Neuronal stem cell (in vitro differentiated cells): Measurements from ENCODE around the gene CCL20.

ENCODE experiments used
- DNase-seq: peaks from one replicate; pipeline ENCODE4 v3.0.0-alpha.2; 2013; ENCODE audit warnings: low spot score
- H2AFZ ChIP-seq: one replicate; pipeline ENCODE4 v1.6.1; 2013; ENCODE audit warnings: mild to moderate bottlenecking, low read length, inconsistent platforms
- H2AK5ac ChIP-seq: 2 replicates; pipeline ENCODE4 v1.6.1; 2013; ENCODE audit warnings: low read depth, mild to moderate bottlenecking, inconsistent platforms, low read length, moderate library complexity, mixed read lengths
- H2BK120ac ChIP-seq: 2 replicates; pipeline ENCODE4 v1.6.1; 2013; ENCODE audit warnings: low read depth, mild to moderate bottlenecking, inconsistent platforms, low read length, moderate library complexity, mixed read lengths
- H2BK12ac ChIP-seq: one replicate; pipeline ENCODE4 v1.6.1; 2013; ENCODE audit warnings: low read length, inconsistent platforms
- H2BK15ac ChIP-seq: 2 replicates; pipeline ENCODE4 v1.6.1; 2013; ENCODE audit warnings: mild to moderate bottlenecking, low read length, inconsistent platforms, mixed read lengths
- H2BK5ac ChIP-seq: one replicate; pipeline ENCODE4 v1.6.1; 2013; ENCODE audit warnings: inconsistent platforms, mild to moderate bottlenecking, low read length, moderate library complexity
- H3K14ac ChIP-seq: one replicate; pipeline ENCODE4 v1.6.1; 2013; ENCODE audit warnings: low read length, inconsistent platforms
- H3K18ac ChIP-seq: 2 replicates; pipeline ENCODE4 v1.6.1; 2013; ENCODE audit warnings: low read length, inconsistent platforms
- H3K23ac ChIP-seq: 2 replicates; pipeline ENCODE4 v1.6.1; 2013; ENCODE audit warnings: low read depth, mild to moderate bottlenecking, mixed read lengths, low read length, inconsistent platforms; ENCODE audit not compliant: poor library complexity
- H3K27ac ChIP-seq: replicated peaks from 3 replicates; pipeline ENCODE4 v1.5.1; 2013; ENCODE audit warnings: low read length, inconsistent platforms
- H3K27me3 ChIP-seq, 3 experiments: 2 replicates each; pipeline ENCODE4 v1.6.1; 2013; ENCODE audit warnings: low read length in 3 of 3, mild to moderate bottlenecking in 2 of 3, inconsistent platforms in 1 of 3, low read depth in 1 of 3, mixed read lengths in 1 of 3, moderate library complexity in 1 of 3; ENCODE audit not compliant: control insufficient read depth in 3 of 3, insufficient read depth in 3 of 3
- H3K36me3 ChIP-seq, 2 donors: replicated peaks in 1 of 2; 2 replicates each; pipeline ENCODE4 v1.6.1; 2013; ENCODE audit warnings: low read length in 2 of 2; ENCODE audit not compliant: control insufficient read depth in 2 of 2, insufficient read depth in 2 of 2
- H3K4ac ChIP-seq: 2 replicates; pipeline ENCODE4 v1.6.1; 2013; ENCODE audit warnings: inconsistent platforms, mild to moderate bottlenecking, low read length, moderate library complexity
- H3K4me1 ChIP-seq, 2 donors: 1 replicate in 1 of 2; 2 replicates in 1 of 2; pipeline ENCODE4 v1.6.1; 2013; ENCODE audit warnings: low read length in 2 of 2, low read depth in 1 of 2; ENCODE audit not compliant: control insufficient read depth in 2 of 2, insufficient read depth in 1 of 2
- H3K4me2 ChIP-seq: one replicate; pipeline ENCODE4 v1.6.1; 2013; ENCODE audit warnings: mild to moderate bottlenecking, low read length, inconsistent platforms; ENCODE audit not compliant: insufficient read depth, poor library complexity, severe bottlenecking
- H3K4me3 ChIP-seq, 2 donors: 2 replicates each; pipeline ENCODE4 v1.5.1; 2013; ENCODE audit warnings: low read length in 2 of 2, mild to moderate bottlenecking in 2 of 2, inconsistent platforms in 1 of 2, moderate library complexity in 1 of 2
- H3K79me1 ChIP-seq: one replicate; pipeline ENCODE4 v1.6.1; 2013; ENCODE audit warnings: low read depth, mild to moderate bottlenecking, inconsistent platforms, low read length, moderate library complexity
- H3K9ac ChIP-seq: one replicate; pipeline ENCODE4 v1.6.1; 2013; ENCODE audit warnings: mild to moderate bottlenecking, low read depth, low read length, inconsistent platforms; ENCODE audit not compliant: poor library complexity
- H3K9me3 ChIP-seq, 2 donors: replicated peaks in 1 of 2; 2 replicates each; pipeline versions ENCODE3 to v1.6.1; 2013; ENCODE audit warnings: low read length in 2 of 2, mild to moderate bottlenecking in 2 of 2, inconsistent platforms in 1 of 2, low read depth in 1 of 2, mixed read lengths in 1 of 2, moderate library complexity in 1 of 2; ENCODE audit not compliant: control insufficient read depth in 2 of 2, insufficient read depth in 1 of 2
- H4K8ac ChIP-seq: one replicate; pipeline ENCODE4 v1.6.1; 2013; ENCODE audit warnings: low read depth, mild to moderate bottlenecking, inconsistent platforms, low read length, moderate library complexity
- H4K91ac ChIP-seq: one replicate; pipeline ENCODE4 v1.6.1; 2013; ENCODE audit warnings: low read length, low read depth, mild to moderate bottlenecking, inconsistent platforms; ENCODE audit not compliant: poor library complexity
- WGBS, 2 donors: extraction: QIAGEN DNeasy Blood & Tissue Kit; methylation state at CpG; one replicate each; pipeline ENCODE4 v1.1.7; 2013; ENCODE audit warnings: missing lambda C conversion rate in 2 of 2, mixed read lengths in 1 of 2; ENCODE audit not compliant: insufficient read length in 2 of 2, insufficient replicate concordance in 1 of 2; ENCODE audit errors: extremely low coverage in 2 of 2; 5-methylcytosine and 5-hydroxymethylcytosine counted together

CCL20 gene

DNA sequence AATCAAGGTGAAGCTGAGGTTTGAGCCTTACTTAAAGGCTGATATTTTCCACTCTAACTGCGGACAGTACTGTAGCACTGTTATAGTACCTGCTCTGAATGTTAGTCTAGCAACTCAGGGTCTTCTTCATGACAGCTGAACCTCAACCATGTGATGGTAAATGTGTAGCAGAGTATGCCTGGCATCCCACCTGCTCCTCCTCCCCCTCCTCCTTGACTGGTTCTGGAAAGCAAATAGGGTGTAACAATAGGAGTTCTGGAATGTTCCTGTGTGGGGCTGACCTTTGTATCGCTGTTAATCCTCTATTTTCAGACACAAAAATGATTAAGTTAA lies 447 bp upstream of the CCL20 start:
- no peaks in the 10 kb centered on the region for H3K79me1 ChIP-seq
- no peak overlapping the region for H3K18ac ChIP-seq
- no peaks in the 10 kb centered on the region for H3K36me3 ChIP-seq
- no peak overlapping the region for H2AK5ac ChIP-seq
- H2BK15ac ChIP-seq = no peak overlapping the region
- H3K14ac ChIP-seq = no peak overlapping the region
- no peak overlapping the region for H3K4me3 ChIP-seq
- no peak overlapping the region for H3K4me2 ChIP-seq
- no peak for DNase-seq
- no peak overlapping the region for H4K8ac ChIP-seq
- peaks cover 0 to 6% of the 10 kb centered on the region in 2 donors for H3K4me1 ChIP-seq
- no peak overlapping the region for H2BK5ac ChIP-seq
- H4K91ac ChIP-seq = no peak overlapping the region
- no peak overlapping the region for H3K4ac ChIP-seq
- H3K27me3 ChIP-seq = no peaks in the 10 kb centered on the region
- H3K9ac ChIP-seq = no peak overlapping the region
- H3K9me3 ChIP-seq = no peaks in the 10 kb centered on the region
- no CpG with 5 or more reads among the region's 2 CpGs for WGBS, 2 donors
- no peak overlapping the region for H2AFZ ChIP-seq
- H3K27ac ChIP-seq = no peak overlapping the region
- H2BK12ac ChIP-seq = no peak overlapping the region
- H3K23ac ChIP-seq = no peak overlapping the region
- no peak overlapping the region for H2BK120ac ChIP-seq

GRCh38 chr2:227815066-227815465 lies 1.4 kb downstream of the CCL20 start:
- Histone ChIP-seq H2BK15ac (no peak overlapping the region), H2BK5ac (no peak overlapping the region), H3K27me3 (no peaks in the 10 kb centered on the region), H2BK120ac (no peak overlapping the region), H3K18ac (no peak overlapping the region), H4K91ac (no peak overlapping the region), H3K36me3 (no peaks in the 10 kb centered on the region), H3K4ac (no peak overlapping the region), H3K4me3 (no peak overlapping the region), H3K23ac (no peak overlapping the region), H3K79me1 (no peaks in the 10 kb centered on the region), H2AFZ (no peak overlapping the region), H2AK5ac (no peak overlapping the region), H3K4me2 (no peak overlapping the region), H2BK12ac (no peak overlapping the region), H4K8ac (no peak overlapping the region), H3K9ac (no peak overlapping the region), H3K27ac (no peak overlapping the region), H3K14ac (no peak overlapping the region), H3K4me1 (peaks cover 0 to 6% of the 10 kb centered on the region in 2 donors), H3K9me3 (no peaks in the 10 kb centered on the region)
- no peak for DNase-seq
- WGBS, 2 donors = no CpG with 5 or more reads among the region's 3 CpGs

GRCh38 chr2:227816507-227817294 lies 3.1 kb downstream of the CCL20 start:
- Histone ChIP-seq H3K9ac (no peak overlapping the region), H2AK5ac (no peak overlapping the region), H3K27ac (no peak overlapping the region), H3K4me2 (no peak overlapping the region), H3K27me3 (no peaks in the 10 kb centered on the region), H2BK120ac (no peak overlapping the region), H3K4ac (no peak overlapping the region), H2BK12ac (no peak overlapping the region), H3K23ac (no peak overlapping the region), H3K14ac (no peak overlapping the region), H4K8ac (no peak overlapping the region), H3K36me3 (no peaks in the 10 kb centered on the region), H3K9me3 (no peaks in the 10 kb centered on the region), H3K18ac (no peak overlapping the region), H2BK15ac (no peak overlapping the region), H2BK5ac (no peak overlapping the region), H3K79me1 (no peaks in the 10 kb centered on the region), H3K4me1 (peaks cover 0 to 6% of the 10 kb centered on the region in 2 donors), H2AFZ (no peak overlapping the region), H3K4me3 (no peak overlapping the region), H4K91ac (no peak overlapping the region)
- no CpG with 5 or more reads among the region's 2 CpGs for WGBS, 2 donors
- DNase-seq = no peak

DNA sequence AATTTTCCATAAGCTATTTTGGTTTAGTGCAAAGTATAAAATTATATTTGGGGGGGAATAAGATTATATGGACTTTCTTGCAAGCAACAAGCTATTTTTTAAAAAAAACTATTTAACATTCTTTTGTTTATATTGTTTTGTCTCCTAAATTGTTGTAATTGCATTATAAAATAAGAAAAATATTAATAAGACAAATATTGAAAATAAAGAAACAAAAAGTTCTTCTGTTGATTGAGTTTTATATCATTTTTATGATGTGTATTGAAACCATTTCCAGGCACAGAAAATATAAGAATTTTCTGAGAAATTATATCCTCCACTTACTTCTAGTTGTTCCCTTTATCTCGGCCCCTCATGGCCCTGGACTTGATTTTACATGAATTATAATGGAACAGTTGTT lies 3.7 kb downstream of the CCL20 start:
- no peak overlapping the region for H2BK12ac ChIP-seq
- H3K9me3 ChIP-seq = no peaks in the 10 kb centered on the region
- no CpG with 5 or more reads among the region's 1 CpG for WGBS, 2 donors
- no peak overlapping the region for H2BK120ac ChIP-seq
- H2BK5ac ChIP-seq = no peak overlapping the region
- no peak overlapping the region for H3K9ac ChIP-seq
- no peaks in the 10 kb centered on the region for H3K79me1 ChIP-seq
- H4K91ac ChIP-seq = no peak overlapping the region
- peaks cover 0 to 6% of the 10 kb centered on the region in 2 donors for H3K4me1 ChIP-seq
- no peak overlapping the region for H3K23ac ChIP-seq
- H3K18ac ChIP-seq = no peak overlapping the region
- no peaks in the 10 kb centered on the region for H3K36me3 ChIP-seq
- DNase-seq = no peak
- H3K4ac ChIP-seq = no peak overlapping the region
- no peak overlapping the region for H3K27ac ChIP-seq
- no peaks in the 10 kb centered on the region for H3K27me3 ChIP-seq
- no peak overlapping the region for H3K4me3 ChIP-seq
- H2AK5ac ChIP-seq = no peak overlapping the region
- no peak overlapping the region for H2BK15ac ChIP-seq
- no peak overlapping the region for H3K4me2 ChIP-seq
- no peak overlapping the region for H4K8ac ChIP-seq
- H2AFZ ChIP-seq = no peak overlapping the region
- no peak overlapping the region for H3K14ac ChIP-seq
